Sigmoid colon (tissue), 4 donors: ENCODE data around the gene CLSTN1.

ENCODE experiments used
- EP300 ChIP-seq, 4 donors: sonication (generic); formaldehyde crosslinking; IDR thresholded peaks; one replicate each; pipeline ENCODE4 v1.6.1; 2017; ENCODE audit warnings: antibody characterized with exemption in 4 of 4
- POLR2A ChIP-seq, 2 donors: fragments of 450-650 bp; IDR thresholded peaks; one replicate each; pipeline ENCODE4 v1.6.1; 2016; ENCODE audit warnings: antibody characterized with exemption in 2 of 2, mild to moderate bottlenecking in 2 of 2, moderate library complexity in 2 of 2
- TF ChIP-seq, protein P1 (sequence below), 4 experiments: fragments of 450-650 bp in 3 of 4; fragments of 200-600 bp in 1 of 4; IDR thresholded peaks; one replicate each; pipeline ENCODE4 v1.5.1; 2016 to 2019; ENCODE audit warnings: antibody characterized with exemption in 4 of 4, mild to moderate bottlenecking in 3 of 4, moderate library complexity in 2 of 4

DNA sequence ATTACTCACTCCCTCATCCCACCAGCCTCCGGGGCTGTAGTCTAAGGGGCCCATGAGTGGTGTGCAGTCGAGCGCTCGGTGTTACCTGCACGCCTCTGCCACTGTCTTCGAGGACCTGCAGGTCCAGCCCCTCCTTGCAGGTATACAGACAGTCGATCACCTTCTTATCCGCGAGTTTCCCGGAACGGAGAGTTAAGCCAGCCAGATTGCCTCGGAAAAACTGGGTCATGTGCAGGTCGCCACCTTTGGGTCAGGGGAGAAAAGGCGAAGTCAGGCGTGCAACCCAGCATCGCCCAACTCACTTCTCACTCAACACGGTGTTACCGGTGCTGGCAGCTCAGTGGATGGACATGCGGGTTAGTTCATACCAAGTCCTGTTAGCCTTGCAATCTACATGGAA, 88.0 kb downstream of the CLSTN1 start:
- TF ChIP-seq EP300 (IDR thresholded peaks at IDR 0.05), result no peak
- no peak for TF ChIP-seq POLR2A (IDR thresholded peaks at IDR 0.05)
- TF ChIP-seq, protein P1, sequence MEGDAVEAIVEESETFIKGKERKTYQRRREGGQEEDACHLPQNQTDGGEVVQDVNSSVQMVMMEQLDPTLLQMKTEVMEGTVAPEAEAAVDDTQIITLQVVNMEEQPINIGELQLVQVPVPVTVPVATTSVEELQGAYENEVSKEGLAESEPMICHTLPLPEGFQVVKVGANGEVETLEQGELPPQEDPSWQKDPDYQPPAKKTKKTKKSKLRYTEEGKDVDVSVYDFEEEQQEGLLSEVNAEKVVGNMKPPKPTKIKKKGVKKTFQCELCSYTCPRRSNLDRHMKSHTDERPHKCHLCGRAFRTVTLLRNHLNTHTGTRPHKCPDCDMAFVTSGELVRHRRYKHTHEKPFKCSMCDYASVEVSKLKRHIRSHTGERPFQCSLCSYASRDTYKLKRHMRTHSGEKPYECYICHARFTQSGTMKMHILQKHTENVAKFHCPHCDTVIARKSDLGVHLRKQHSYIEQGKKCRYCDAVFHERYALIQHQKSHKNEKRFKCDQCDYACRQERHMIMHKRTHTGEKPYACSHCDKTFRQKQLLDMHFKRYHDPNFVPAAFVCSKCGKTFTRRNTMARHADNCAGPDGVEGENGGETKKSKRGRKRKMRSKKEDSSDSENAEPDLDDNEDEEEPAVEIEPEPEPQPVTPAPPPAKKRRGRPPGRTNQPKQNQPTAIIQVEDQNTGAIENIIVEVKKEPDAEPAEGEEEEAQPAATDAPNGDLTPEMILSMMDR (IDR thresholded peaks at IDR 0.05), result no peak
